Measurements from ENCODE around the gene CCR5AS.

Gene CCR5AS

DNA sequence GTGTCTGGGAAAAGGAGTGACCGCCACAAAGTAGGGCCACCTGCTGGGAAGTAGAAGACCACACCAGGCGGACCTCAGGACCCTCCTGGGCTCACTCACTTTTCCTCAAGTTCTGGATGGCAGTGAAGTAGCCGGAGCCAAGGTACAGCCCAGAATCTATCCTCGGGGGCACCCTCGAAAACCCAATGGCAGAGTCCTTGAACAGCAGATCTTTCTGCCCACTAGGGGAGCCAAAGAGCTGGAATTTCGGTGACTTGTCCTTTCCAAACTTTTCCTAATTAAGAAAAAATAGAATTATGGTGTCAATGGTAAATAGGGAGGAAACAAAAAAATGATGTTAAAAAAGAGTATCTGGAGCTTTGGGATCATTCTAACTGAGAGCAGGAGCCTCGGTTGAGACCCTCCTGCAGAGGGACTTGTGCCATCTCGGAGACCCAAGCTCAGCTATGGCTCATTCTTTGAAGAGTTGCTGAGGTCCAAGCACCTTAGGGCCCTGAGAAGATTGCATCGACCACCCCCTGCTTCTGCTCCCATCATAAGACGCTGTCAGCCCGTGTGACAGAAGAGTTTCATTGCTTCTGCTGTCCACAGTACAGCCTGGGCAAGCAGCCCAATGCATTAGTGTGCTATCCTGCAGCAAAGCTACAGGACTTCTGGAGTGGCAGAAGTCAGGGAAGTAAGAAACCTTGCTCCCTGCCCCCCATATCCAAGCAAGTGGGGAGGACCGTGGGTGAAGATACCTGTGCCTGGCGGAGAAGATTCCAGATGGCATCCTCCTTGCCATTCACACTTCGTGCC lies 43.1 kb upstream of the CCR5AS start:
- no peak for DNase-seq (ENCODE audit: low read depth)
- TF ChIP-seq, protein P1, sequence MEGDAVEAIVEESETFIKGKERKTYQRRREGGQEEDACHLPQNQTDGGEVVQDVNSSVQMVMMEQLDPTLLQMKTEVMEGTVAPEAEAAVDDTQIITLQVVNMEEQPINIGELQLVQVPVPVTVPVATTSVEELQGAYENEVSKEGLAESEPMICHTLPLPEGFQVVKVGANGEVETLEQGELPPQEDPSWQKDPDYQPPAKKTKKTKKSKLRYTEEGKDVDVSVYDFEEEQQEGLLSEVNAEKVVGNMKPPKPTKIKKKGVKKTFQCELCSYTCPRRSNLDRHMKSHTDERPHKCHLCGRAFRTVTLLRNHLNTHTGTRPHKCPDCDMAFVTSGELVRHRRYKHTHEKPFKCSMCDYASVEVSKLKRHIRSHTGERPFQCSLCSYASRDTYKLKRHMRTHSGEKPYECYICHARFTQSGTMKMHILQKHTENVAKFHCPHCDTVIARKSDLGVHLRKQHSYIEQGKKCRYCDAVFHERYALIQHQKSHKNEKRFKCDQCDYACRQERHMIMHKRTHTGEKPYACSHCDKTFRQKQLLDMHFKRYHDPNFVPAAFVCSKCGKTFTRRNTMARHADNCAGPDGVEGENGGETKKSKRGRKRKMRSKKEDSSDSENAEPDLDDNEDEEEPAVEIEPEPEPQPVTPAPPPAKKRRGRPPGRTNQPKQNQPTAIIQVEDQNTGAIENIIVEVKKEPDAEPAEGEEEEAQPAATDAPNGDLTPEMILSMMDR (IDR thresholded peaks at IDR 0.05; ENCODE audit: control insufficient read depth, insufficient read depth, low read depth, low read length, missing control alignments): peak; percentile 71
- H3K4me3 ChIP-seq (ENCODE audit: control insufficient read depth, low read depth, low read length): no peak overlapping the region

DNA sequence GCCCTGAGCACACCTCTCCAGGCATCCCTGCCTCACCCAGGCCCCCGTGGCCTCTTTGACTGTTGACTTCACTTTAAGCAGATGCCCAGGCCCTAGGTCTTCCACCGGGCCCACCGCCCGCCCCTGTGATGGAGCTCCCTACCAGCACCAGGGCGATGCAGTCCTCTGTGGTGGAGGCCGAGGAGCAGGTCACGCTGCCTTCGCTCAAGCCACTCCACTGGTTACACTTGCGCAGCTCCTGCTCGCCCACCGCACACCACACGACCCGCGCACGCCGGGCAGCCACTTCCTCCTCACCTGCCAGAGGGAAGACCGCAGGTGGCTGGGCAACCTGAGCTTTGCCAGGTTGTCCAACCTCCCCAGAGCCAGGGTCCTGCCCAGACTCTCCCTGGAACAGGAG lies 41.9 kb upstream of the CCR5AS start:
- DNase-seq (ENCODE audit: low read depth): no peak
- H3K4me3 ChIP-seq (ENCODE audit: control insufficient read depth, low read depth, low read length): no peak overlapping the region
- TF ChIP-seq, protein P1 (IDR thresholded peaks at IDR 0.05; ENCODE audit: control insufficient read depth, insufficient read depth, low read depth, low read length, missing control alignments): no peak

DNA sequence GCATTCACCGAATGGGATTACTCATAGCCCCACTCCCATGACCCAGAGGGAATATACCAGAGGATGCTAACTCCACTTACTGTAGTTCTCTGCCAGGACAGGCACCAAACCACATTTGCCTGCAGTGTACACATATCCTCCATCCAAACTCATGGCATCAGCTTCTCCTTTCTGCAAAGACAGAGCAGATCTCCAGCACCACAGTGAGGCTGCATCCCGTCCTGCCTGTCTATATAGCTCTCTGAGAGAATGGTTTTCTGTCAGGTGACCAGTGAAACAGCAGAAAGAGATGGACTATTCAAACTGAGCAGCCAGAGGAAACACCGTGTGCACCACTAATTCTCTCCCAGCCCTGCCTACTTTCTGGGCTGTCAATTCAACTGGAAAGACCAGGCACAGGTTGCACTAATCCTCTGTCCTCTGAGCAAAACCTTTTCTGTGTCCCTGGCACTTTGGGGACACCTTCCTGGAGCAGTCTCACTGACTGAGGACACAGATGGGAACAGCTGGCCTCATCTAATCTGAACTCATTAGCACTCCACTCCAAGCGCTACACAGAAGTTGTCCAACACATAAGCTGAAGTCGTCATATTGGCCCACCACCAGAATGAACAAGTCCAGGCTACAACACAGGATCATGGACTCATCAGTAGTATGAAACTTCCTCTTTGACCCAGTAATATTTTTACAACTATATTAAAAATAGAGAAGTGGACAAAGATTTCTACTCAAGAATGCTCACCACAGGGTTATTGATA lies 40.5 kb upstream of the CCR5AS start:
- TF ChIP-seq, protein P1 (IDR thresholded peaks at IDR 0.05; ENCODE audit: control insufficient read depth, insufficient read depth, low read depth, low read length, missing control alignments): no peak
- no peak for DNase-seq (ENCODE audit: low read depth)
- no peak overlapping the region for H3K4me3 ChIP-seq (ENCODE audit: control insufficient read depth, low read depth, low read length)

DNA sequence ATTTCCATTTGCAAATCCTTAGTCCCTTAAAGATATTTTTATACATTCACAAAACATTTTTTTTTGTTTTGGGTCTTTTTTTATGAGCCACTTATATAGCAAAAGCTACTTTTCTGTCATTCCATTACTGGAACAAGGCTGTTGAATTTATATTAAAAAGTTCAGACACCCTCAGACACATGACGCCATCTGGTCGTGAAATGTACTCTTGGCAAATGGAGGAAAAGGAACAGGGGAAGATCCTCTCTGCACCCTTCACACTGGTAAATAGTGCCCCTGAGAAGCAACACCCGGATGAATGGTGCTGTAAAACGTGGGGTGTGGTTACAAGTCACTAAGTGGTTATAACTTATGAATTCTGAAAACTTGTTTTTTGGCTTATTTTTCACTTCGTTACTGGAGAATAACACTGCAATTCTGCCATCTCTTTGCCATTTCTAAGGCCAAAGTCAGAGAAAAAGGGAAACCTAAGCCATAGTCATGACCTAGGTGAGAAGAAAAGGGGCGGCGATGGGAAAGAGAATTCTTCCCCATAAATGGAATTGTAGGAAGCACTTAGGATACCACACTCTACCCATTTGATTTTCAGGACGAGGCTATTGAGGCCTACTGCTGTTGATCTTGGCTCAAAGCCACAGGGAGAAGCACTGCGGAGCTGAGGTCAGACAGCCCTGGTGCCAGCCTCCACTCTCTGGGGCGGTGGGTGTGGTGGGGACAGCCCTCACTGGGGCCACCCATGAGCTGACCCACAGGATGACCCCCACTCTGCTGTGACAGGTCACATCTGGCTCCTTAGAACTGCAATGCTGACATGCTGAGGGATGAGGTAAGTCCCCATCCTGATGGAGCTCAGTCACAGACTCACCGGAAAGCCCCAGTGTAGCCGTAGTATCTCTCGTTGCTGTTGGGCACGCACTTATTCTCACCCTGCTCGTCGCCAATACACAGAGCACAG lies 36.0 kb upstream of the CCR5AS start:
- no peak for DNase-seq (ENCODE audit: low read depth)
- no peak overlapping the region for H3K4me3 ChIP-seq (ENCODE audit: control insufficient read depth, low read depth, low read length)
- TF ChIP-seq, protein P1 (IDR thresholded peaks at IDR 0.05; ENCODE audit: control insufficient read depth, insufficient read depth, low read depth, low read length, missing control alignments): peak; percentile 57

DNA sequence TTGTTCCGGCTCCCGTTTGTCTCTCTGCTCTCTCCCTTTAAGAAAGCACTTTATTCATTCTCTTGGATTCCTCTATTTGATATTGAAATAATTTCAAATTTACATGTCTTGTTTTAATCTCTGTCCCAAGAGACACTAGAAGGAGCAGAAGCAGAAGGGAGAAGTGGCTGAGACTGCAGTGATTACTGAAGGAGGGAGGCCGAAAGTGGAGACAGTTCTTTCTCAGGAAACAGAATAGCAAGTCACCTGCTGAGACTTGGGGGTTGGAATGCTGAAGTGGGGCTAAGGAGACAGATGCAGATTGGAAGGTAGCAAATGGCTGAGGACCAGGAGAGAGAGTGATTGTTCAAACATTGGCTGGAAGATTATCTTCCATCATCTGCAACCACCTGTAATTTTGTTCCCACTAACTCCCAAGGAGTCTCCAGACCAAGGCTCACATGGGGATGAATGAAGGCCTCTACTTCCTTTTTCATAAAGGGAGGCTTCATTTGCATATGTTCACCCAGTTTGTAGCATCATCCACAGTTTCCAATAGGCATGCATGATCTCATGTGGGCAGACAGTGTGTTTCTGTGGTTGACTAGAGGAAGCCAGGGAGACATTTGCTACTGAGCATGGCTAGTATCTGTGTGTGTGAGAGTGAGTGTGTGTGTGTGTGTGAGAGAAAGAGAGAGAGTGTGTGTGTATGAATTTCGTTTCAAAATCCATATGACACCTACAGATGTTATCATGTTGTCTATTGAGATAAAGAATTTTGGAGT lies 33.8 kb upstream of the CCR5AS start:
- TF ChIP-seq, protein P1 (IDR thresholded peaks at IDR 0.05; ENCODE audit: control insufficient read depth, insufficient read depth, low read depth, low read length, missing control alignments): no peak
- no peak overlapping the region for H3K4me3 ChIP-seq (ENCODE audit: control insufficient read depth, low read depth, low read length)
- DNase-seq (ENCODE audit: low read depth): no peak

All from AG09309 (cell line).